ENCODE results near the gene USP49.
"Not testable (repeated sequence)": the region's sequence is repeated elsewhere in the genome, so short reads cannot be mapped to it uniquely, and the experiment has no call there.

USP49 gene

DNA sequence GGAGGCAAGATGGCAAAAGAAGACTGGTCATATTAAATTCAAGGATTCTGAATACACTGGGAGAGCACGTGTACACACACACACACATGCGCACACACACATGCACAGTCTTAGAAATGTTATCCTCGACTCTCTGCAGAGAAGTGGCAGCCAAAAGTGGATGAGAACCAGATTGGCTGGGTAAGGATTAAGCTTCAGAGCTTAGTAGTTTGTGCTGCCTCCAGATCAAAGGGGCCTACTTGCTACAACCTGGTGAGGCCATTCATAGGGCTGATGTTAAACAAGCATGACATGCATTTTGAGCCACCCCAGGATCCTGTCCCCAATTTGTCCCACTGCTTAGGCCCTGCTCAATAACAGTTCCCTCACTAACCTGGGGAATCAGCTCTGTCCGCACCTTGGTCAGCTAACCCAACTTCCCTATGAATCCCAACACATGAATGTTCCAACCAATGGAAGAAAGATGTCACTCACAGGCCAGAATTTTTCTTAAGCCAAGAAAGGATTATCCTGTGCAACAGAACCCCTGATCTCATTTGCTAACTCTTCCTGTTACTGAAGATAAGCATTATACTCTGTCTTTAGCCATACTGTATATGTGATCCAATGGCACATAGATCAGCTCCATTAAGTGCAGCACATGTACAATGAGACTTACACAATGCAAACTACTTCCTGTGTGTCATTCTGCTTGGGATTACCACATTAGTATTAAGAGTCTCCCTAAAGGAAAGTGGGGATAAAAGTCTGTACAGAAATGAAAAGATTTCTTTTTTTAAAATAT is 76.7 kb downstream of the USP49 start:
- H3K4me3 ChIP-seq (ENCODE audit: low read depth, low read length), result no peak overlapping the region
- no peak for DNase-seq (ENCODE audit: low read depth)
- TF ChIP-seq, protein P1, sequence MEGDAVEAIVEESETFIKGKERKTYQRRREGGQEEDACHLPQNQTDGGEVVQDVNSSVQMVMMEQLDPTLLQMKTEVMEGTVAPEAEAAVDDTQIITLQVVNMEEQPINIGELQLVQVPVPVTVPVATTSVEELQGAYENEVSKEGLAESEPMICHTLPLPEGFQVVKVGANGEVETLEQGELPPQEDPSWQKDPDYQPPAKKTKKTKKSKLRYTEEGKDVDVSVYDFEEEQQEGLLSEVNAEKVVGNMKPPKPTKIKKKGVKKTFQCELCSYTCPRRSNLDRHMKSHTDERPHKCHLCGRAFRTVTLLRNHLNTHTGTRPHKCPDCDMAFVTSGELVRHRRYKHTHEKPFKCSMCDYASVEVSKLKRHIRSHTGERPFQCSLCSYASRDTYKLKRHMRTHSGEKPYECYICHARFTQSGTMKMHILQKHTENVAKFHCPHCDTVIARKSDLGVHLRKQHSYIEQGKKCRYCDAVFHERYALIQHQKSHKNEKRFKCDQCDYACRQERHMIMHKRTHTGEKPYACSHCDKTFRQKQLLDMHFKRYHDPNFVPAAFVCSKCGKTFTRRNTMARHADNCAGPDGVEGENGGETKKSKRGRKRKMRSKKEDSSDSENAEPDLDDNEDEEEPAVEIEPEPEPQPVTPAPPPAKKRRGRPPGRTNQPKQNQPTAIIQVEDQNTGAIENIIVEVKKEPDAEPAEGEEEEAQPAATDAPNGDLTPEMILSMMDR (IDR thresholded peaks at IDR 0.05; ENCODE audit: low read depth, low read length, missing control alignments), result no peak

DNA sequence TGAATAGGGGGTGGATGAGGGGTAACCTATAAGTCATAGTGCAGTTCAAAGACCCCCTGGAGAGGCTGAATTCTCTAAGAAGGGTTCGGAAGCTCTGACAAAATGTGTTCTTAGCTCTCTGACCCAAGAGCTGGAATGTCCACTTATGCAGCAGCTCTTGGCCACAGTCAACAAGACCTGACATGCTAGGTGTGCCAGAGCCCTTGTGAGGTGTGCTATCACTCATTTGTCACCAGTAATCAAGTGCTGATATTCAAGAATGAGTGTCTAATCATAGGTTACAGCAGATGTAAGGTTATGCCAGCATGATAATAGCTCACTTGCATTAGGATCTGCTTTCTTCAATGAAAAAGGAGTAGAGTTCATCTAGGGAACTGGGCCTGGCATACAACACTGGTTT is 79.6 kb downstream of the USP49 start:
- no peak for DNase-seq (ENCODE audit: low read depth)
- TF ChIP-seq, protein P1 (IDR thresholded peaks at IDR 0.05; ENCODE audit: low read depth, low read length, missing control alignments), result no peak
- no peak overlapping the region for H3K4me3 ChIP-seq (ENCODE audit: low read depth, low read length)

DNA sequence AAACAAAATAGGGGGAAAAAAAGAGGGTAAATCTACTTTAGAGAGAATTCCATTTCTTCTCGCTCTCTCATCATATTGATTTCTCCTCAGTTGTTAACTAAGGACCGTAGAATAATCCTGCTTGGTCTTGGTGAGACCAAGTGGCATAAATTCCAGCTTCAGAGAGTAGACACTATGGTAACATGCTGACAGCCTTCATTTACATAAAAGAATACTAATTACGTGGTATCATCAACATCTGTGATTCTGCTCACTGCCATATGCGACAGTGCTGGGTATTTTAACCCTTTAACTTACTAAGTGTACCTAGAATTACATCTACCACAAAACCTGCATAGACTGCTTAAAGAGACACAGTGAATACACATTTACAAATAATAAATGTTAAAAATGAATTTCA is 80.5 kb downstream of the USP49 start:
- H3K4me3 ChIP-seq (ENCODE audit: low read depth, low read length), result no peak overlapping the region
- no peak for DNase-seq (ENCODE audit: low read depth)
- TF ChIP-seq, protein P1 (IDR thresholded peaks at IDR 0.05; ENCODE audit: low read depth, low read length, missing control alignments), result no peak

DNA sequence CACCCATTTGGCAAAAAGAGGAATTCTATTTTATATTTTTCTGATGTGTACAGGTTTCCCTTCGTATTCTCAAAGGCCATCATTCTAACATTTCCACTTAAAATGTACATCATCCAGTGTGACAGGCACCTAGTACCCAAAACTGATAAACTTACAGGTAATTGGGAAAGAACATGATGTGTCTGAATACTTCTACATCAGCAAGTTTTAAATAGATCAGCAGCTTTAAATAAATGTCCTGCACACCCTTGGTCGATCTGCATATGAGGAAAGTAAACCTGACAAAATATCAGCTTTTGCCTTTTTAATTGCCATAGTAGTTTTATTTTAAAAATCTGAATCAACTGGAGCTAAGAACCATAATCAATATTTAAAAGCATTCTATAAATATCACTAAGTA is 81.2 kb downstream of the USP49 start:
- H3K4me3 ChIP-seq (ENCODE audit: low read depth, low read length), result no peak overlapping the region
- TF ChIP-seq, protein P1 (IDR thresholded peaks at IDR 0.05; ENCODE audit: low read depth, low read length, missing control alignments), result no peak
- DNase-seq (ENCODE audit: low read depth), result no peak

DNA sequence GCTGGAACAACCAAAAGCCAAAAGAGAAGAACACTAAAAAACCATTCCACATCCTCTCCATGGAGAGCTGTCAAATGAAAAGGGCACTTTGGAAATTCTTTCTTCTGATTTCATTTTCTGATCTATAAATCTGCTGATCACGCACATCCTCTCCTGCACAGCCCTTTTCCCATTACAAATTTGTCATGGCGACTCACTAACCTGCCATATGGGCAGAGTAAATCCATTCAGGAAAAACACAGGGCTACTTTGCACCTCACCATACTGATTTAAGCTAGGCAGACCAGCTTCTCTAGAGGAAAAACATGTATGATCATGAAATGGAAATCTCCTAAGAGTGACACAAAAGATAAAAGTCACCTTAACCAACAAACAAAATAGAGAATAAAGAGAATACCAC is 81.7 kb downstream of the USP49 start:
- DNase-seq (ENCODE audit: low read depth), result no peak
- H3K4me3 ChIP-seq (ENCODE audit: low read depth, low read length), result no peak overlapping the region
- TF ChIP-seq, protein P1 (IDR thresholded peaks at IDR 0.05; ENCODE audit: low read depth, low read length, missing control alignments), result no peak

DNA sequence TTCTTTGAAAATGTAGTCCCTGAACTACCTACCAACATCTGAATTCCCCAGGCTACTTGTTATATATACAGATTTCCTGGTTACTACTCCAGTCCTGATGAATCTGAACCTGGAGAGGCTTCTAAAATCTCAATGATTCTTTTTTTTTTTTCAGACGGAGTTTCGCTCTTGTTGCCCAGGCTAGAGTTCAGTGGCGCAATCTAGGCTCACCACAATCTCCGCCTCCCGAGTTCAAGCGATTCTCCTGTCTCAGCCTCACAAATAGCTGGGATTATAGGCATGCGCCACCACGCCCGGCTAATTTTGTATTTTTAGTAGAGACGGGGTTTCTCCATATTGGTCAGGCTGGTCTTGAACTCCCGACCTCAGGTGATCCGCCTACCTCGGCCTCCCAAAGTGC is 83.2 kb downstream of the USP49 start:
- not testable (repeated sequence) for DNase-seq (ENCODE audit: low read depth); H3K4me3 ChIP-seq (ENCODE audit: low read depth, low read length)

DNA sequence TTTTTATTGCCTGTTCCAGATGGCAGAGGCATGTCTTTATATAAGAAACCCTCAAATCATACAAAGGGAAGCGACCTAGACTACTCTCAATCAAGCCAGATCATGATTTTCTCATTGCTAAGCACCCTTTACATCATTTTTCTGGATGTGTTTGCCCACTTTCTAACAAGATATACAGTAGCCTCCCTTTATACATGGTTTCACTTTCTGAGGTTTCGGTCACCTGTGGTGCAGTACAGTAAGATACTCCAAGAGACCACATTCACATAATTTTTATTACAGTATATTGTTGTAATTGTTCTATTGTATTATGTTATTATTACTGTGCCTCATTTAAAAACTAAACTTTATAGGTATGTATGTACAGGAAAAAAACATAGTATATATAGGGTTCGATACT is 84.1 kb downstream of the USP49 start:
- no peak for DNase-seq (ENCODE audit: low read depth)
- no peak overlapping the region for H3K4me3 ChIP-seq (ENCODE audit: low read depth, low read length)
- TF ChIP-seq, protein P1 (IDR thresholded peaks at IDR 0.05; ENCODE audit: low read depth, low read length, missing control alignments), result no peak
